OCI-LY1 (cell line): ENCODE results near the gene RESP18.

ENCODE experiments used
- H2AFZ ChIP-seq: fragments of 200-600 bp; sonication (generic), shearing (Covaris generic); 2 replicates; pipeline ENCODE4 v1.6.0; 2014; ENCODE audit warnings: antibody characterized with exemption, mild to moderate bottlenecking, low read length
- H3F3A ChIP-seq: fragments of 200-600 bp; sonication (generic), shearing (Covaris generic); 2 replicates; pipeline ENCODE4 v1.6.0; 2014; ENCODE audit warnings: mild to moderate bottlenecking, antibody characterized with exemption, low read length, moderate library complexity; ENCODE audit not compliant: insufficient read depth
- H3K27ac ChIP-seq: fragments of 200-600 bp; sonication (generic); 2 replicates; pipeline ENCODE4 v1.5.1; 2014; ENCODE audit warnings: low read length, mixed run types, mild to moderate bottlenecking, low read depth; ENCODE audit not compliant: poor library complexity, severe bottlenecking
- H3K27me3 ChIP-seq: fragments of 200-600 bp; sonication (generic); 2 replicates; pipeline ENCODE4 v1.6.0; 2014; ENCODE audit warnings: antibody characterized with exemption, mild to moderate bottlenecking, low read length, moderate library complexity; ENCODE audit not compliant: insufficient read depth
- H3K36me3 ChIP-seq: fragments of 200-600 bp; sonication (generic); 2 replicates; pipeline ENCODE4 v1.6.1; 2014; ENCODE audit warnings: mild to moderate bottlenecking, antibody characterized with exemption, low read length, moderate library complexity, mixed read lengths; ENCODE audit not compliant: insufficient read depth
- H3K4me1 ChIP-seq: fragments of 200-600 bp; sonication (generic); 2 replicates; pipeline ENCODE4 v1.5.1; 2014; ENCODE audit warnings: mild to moderate bottlenecking, low read length, moderate library complexity; ENCODE audit not compliant: insufficient read depth, severe bottlenecking
- H3K4me2 ChIP-seq: fragments of 200-600 bp; sonication (generic), shearing (Covaris generic); 2 replicates; pipeline ENCODE4 v1.6.1; 2014; ENCODE audit warnings: low read length
- H3K4me3 ChIP-seq: fragments of 200-600 bp; sonication (generic); 2 replicates; pipeline ENCODE4 v1.5.1; 2014; ENCODE audit warnings: low read length, low read depth, mild to moderate bottlenecking, mixed read lengths; ENCODE audit not compliant: poor library complexity, severe bottlenecking
- H3K79me2 ChIP-seq: fragments of 200-600 bp; shearing (Covaris generic); 2 replicates; pipeline ENCODE4 v1.6.1; 2016; ENCODE audit warnings: mixed run types, low read length, mixed read lengths; ENCODE audit not compliant: insufficient read depth
- H3K9ac ChIP-seq: fragments of 200-600 bp; sonication (generic), shearing (Covaris generic); 2 replicates; pipeline ENCODE4 v1.6.1; 2014; ENCODE audit warnings: mild to moderate bottlenecking, low read length, mixed read lengths
- H3K9me2 ChIP-seq: fragments of 200-600 bp; sonication (generic), shearing (Covaris generic); 2 replicates; pipeline ENCODE4 v1.6.1; 2014; ENCODE audit warnings: low read depth, mild to moderate bottlenecking, low read length, mixed read lengths
- H3K9me3 ChIP-seq: fragments of 200-600 bp; shearing (Covaris generic); 2 replicates; pipeline ENCODE4 v1.6.1; 2014; ENCODE audit warnings: low read length, mixed read lengths
- H4K20me1 ChIP-seq: fragments of 200-600 bp; sonication (generic), shearing (Covaris generic); 2 replicates; pipeline ENCODE4 v1.6.0; 2016; ENCODE audit warnings: mild to moderate bottlenecking, low read length; ENCODE audit not compliant: insufficient read depth
- EZH2 ChIP-seq: fragments of 200-600 bp; sonication (generic), shearing (Covaris generic); IDR thresholded peaks from 2 replicates; pipeline ENCODE4 v1.8.0; 2017; ENCODE audit warnings: borderline replicate concordance, mixed run types, mild to moderate bottlenecking, antibody characterized with exemption, low read length, moderate library complexity, mixed read lengths
- TF ChIP-seq, protein P1 (sequence below): fragments of 200-600 bp; sonication (generic), shearing (Covaris generic); IDR thresholded peaks from 2 replicates; pipeline ENCODE4 v1.5.1; 2017; ENCODE audit warnings: mild to moderate bottlenecking, antibody characterized with exemption, low read length, moderate library complexity, mixed read lengths

Gene RESP18

DNA sequence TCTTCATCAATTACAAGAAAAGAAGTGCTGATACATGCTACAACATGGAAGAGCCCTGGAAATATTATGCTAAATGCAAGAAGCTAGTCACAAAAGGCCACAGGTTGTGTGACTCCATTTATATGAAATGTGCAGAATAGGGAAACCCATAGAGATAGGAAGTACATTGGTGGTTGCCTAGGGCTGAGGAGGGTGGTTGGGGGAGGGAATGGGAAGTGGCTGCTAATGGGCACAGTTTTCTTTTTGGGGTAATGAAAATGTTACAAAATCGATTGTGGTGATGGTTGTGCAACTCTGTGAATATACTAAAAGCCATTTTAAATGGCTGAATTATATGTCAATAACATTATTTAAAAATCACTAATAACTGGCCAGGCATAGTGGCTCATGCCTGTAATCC lies 24.3 kb upstream of the RESP18 start:
- TF ChIP-seq EZH2, result no peak
- TF ChIP-seq, protein P1, sequence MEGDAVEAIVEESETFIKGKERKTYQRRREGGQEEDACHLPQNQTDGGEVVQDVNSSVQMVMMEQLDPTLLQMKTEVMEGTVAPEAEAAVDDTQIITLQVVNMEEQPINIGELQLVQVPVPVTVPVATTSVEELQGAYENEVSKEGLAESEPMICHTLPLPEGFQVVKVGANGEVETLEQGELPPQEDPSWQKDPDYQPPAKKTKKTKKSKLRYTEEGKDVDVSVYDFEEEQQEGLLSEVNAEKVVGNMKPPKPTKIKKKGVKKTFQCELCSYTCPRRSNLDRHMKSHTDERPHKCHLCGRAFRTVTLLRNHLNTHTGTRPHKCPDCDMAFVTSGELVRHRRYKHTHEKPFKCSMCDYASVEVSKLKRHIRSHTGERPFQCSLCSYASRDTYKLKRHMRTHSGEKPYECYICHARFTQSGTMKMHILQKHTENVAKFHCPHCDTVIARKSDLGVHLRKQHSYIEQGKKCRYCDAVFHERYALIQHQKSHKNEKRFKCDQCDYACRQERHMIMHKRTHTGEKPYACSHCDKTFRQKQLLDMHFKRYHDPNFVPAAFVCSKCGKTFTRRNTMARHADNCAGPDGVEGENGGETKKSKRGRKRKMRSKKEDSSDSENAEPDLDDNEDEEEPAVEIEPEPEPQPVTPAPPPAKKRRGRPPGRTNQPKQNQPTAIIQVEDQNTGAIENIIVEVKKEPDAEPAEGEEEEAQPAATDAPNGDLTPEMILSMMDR, result no peak
- H3K27ac ChIP-seq, result no peak overlapping the region

DNA sequence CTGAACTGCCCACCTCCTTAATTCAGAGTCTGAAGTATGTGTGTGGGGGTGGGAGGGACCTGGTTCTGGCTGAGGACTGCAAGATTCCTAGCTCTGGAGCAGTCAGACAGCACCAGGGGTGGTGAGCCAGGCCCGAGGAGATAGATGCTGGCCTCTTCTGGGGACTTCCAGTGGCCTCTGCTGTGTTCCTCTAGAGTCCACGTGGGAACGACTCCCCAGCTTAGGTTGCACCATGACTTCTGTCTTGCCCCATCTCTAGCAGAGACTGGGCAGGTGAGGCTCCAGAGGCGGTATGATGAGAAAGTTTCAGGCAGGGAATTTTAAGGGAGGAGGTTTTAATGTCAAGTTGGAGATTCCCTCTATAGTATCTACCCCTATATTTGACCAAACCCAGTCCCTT lies 22.0 kb upstream of the RESP18 start:
- Histone ChIP-seq H3K4me1 (no peaks in the 10 kb centered on the region), H3K9ac (no peak overlapping the region), H2AFZ (no peak overlapping the region), H3K4me3 (no peak overlapping the region), H3K27ac (no peak overlapping the region), H3K36me3 (no peaks in the 10 kb centered on the region), H3K4me2 (no peak overlapping the region), H3K27me3 (no peaks in the 10 kb centered on the region; the same call in 1 of the 2 replicates), H4K20me1 (no peaks in the 10 kb centered on the region), H3K9me3 (no peaks in the 10 kb centered on the region), H3K9me2 (no peaks in the 10 kb centered on the region), H3K79me2 (no peaks in the 10 kb centered on the region), H3F3A (no peaks in the 10 kb centered on the region)
- TF ChIP-seq EZH2, result no peak
- TF ChIP-seq, protein P1, result no peak

More for the DNA sequence above, 24.3 kb upstream of the RESP18 start:
- H3K9me2 ChIP-seq, result no peaks in the 10 kb centered on the region
- H3K9me3 ChIP-seq, result no peaks in the 10 kb centered on the region
- no peak overlapping the region for H3K4me2 ChIP-seq
- H2AFZ ChIP-seq, result no peak overlapping the region
- no peaks in the 10 kb centered on the region for H3K79me2 ChIP-seq
- no peaks in the 10 kb centered on the region; the same call in none of the 2 replicates for H3K27me3 ChIP-seq
- no peaks in the 10 kb centered on the region for H3K4me1 ChIP-seq
- no peaks in the 10 kb centered on the region for H4K20me1 ChIP-seq
- H3K36me3 ChIP-seq, result no peaks in the 10 kb centered on the region
- no peak overlapping the region for H3K9ac ChIP-seq
- no peak overlapping the region for H3K4me3 ChIP-seq
- no peaks in the 10 kb centered on the region for H3F3A ChIP-seq

DNA sequence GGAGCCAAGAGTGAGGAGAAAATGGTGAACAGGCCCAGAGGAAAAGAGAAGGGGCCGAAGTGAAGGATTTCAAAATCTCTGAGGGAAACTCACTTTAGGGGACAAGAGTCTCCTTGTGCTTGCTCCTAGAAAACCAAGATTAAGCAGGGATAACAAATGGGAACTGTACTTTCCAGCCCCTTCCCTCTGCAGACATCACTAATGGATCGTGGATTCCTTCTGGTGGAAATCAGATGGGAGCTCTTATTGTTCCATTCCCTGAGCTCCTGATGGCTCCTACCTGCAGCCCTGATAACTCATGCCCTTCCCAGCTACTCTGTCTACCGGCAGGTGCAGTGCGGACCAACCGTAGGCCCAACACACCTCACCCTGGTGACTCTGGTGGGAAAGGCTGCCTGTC lies 20.6 kb upstream of the RESP18 start:
- H3K27ac ChIP-seq, result no peak overlapping the region

More for the DNA sequence above, 20.6 kb upstream of the RESP18 start:
- no peaks in the 10 kb centered on the region for H3K36me3 ChIP-seq
- H3K79me2 ChIP-seq, result no peaks in the 10 kb centered on the region
- H3K9me3 ChIP-seq, result no peaks in the 10 kb centered on the region
- H2AFZ ChIP-seq, result no peak overlapping the region
- H3K4me1 ChIP-seq, result no peaks in the 10 kb centered on the region
- no peak overlapping the region for H3K9ac ChIP-seq
- no peaks in the 10 kb centered on the region for H3F3A ChIP-seq
- no peak for TF ChIP-seq EZH2
- TF ChIP-seq, protein P1, result no peak
- no peak overlapping the region for H3K4me2 ChIP-seq
- H4K20me1 ChIP-seq, result no peaks in the 10 kb centered on the region
- no peaks in the 10 kb centered on the region for H3K27me3 ChIP-seq
- H3K4me3 ChIP-seq, result no peak overlapping the region
- H3K9me2 ChIP-seq, result no peaks in the 10 kb centered on the region
